Activated CD4-positive, alpha-beta memory T cell treated with anti-CD3 and anti-CD28 coated beads, Interleukin-2, amount 10 ng/mL, durations not matched to agents 7 days and 5 days (primary cell): ENCODE data around the gene BMPER. TPM values are rescaled to one million over a fixed set of nuclear protein-coding genes. Genes with fewer than 3 reads are reported as not detected.

Experiments
- CTCF ChIA-PET: fragments of 350-600 bp; sonication (Branson Sonifier 250); formaldehyde crosslinking; loops from one replicate; lab custom pipeline; 2021; ENCODE audit warnings: antibody characterized with exemption, inconsistent platforms; lab: Charles Lee
- POLR2A ChIA-PET: fragments of 350-600 bp; sonication (Branson Sonifier 250); formaldehyde crosslinking; loops from one replicate; lab custom pipeline; 2021; ENCODE audit warnings: antibody characterized with exemption; lab: Charles Lee
- DNase-seq: peaks from one replicate; pipeline ENCODE4 v3.0.0-alpha.2; 2020
- H3K27ac Mint-ChIP-seq: one replicate; pipeline ENCODE4 v1.8.0; 2021; ENCODE audit warnings: mild to moderate bottlenecking, mixed read lengths
- H3K27me3 Mint-ChIP-seq: one replicate; pipeline ENCODE4 v1.8.0; 2021; ENCODE audit warnings: mixed read lengths
- H3K36me3 Mint-ChIP-seq: one replicate; pipeline ENCODE4 v1.8.0; 2021; ENCODE audit warnings: low read depth, mixed read lengths
- H3K4me1 Mint-ChIP-seq: one replicate; pipeline ENCODE4 v1.8.0; 2021; ENCODE audit warnings: mixed read lengths
- H3K4me3 Mint-ChIP-seq: one replicate; pipeline ENCODE4 v1.8.0; 2021; ENCODE audit warnings: mild to moderate bottlenecking, mixed read lengths
- H3K9me3 Mint-ChIP-seq: one replicate; pipeline ENCODE4 v1.8.0; 2021; ENCODE audit warnings: mixed read lengths
- total RNA-seq, 2 experiments: library from RNA; stranded (reverse); gene quantifications; one replicate each; pipeline ENCODE4 v1.2.3, GENCODE V29; 2021

The BMPER gene
- total RNA-seq, 2 experiments from 2014 or later = not detected

DNA sequence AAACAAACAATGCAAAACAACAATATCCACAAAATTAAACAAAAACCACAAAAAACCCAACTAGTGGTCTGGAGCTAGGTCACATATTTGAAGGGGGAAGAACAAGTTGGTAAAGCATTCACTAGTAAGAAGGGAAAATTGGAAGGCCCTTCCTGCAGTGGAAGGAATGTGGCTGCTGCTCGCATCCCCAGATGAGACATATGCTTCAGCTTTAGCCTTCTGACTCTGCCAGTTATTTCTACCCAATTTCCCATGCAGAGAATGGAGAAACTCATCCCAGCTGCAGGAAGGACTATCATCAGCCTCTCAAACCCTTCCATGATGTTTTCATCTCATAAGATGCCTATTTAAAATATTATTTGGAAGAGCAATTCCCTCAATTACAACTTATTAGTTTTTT lies 176.6 kb downstream of the BMPER start:
- H3K9me3 Mint-ChIP-seq = no peaks in the 10 kb centered on the region
- H3K27ac Mint-ChIP-seq = no peak overlapping the region
- no peaks in the 10 kb centered on the region for H3K36me3 Mint-ChIP-seq
- no peaks in the 10 kb centered on the region for H3K27me3 Mint-ChIP-seq
- no peak for DNase-seq
- POLR2A ChIA-PET = no interaction called here
- CTCF ChIA-PET = no interaction called here
- no peak overlapping the region for H3K4me3 Mint-ChIP-seq
- no peaks in the 10 kb centered on the region for H3K4me1 Mint-ChIP-seq

DNA sequence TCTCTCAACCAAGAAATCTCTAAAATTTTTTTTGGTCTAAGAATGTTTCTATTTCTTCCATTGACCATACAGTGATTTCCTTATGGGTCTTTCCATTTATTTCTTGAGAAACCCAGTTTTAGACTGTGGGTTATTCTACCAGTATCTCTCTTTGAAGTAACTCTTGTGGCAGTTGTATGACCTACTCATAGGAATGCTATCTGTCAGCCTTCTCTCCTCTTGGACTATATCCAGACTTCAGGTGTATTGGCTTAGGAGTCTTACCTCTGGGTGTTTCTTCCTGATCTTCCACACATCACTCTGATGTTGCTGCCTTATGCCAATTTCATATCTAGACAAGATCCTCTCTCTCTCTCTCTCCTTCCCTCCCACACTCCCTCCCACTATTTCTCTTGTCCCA lies 178.1 kb downstream of the BMPER start:
- DNase-seq = no peak
- H3K4me3 Mint-ChIP-seq = no peak overlapping the region
- H3K36me3 Mint-ChIP-seq = no peaks in the 10 kb centered on the region
- no peaks in the 10 kb centered on the region for H3K4me1 Mint-ChIP-seq
- no peaks in the 10 kb centered on the region for H3K27me3 Mint-ChIP-seq
- ChIA-PET POLR2A (no interaction called here), CTCF (no interaction called here)
- H3K27ac Mint-ChIP-seq = no peak overlapping the region
- H3K9me3 Mint-ChIP-seq = no peaks in the 10 kb centered on the region

DNA sequence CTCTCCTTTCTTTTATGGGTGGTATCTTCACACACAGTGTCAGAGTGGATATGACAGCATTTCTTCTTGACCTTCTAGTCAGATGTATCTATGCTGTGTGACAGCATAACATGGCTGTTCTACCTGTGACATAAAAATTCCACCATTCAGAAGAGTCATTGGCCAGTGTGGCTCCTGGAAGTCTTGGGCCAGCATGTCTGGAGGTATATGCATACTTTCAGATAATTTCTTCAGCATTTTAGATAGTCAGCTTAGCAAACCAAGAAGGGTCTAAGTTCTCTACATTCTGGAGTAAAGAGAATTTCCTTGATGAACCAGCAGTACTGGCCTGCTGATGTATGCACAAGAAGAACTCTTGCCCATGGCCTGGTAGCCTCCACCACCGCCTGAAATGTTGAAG lies 179.3 kb downstream of the BMPER start:
- ChIA-PET CTCF (no interaction called here), POLR2A (no interaction called here)
- H3K27me3 Mint-ChIP-seq = no peaks in the 10 kb centered on the region
- DNase-seq = no peak
- no peaks in the 10 kb centered on the region for H3K4me1 Mint-ChIP-seq
- H3K4me3 Mint-ChIP-seq = no peak overlapping the region
- H3K27ac Mint-ChIP-seq = no peak overlapping the region
- H3K36me3 Mint-ChIP-seq = no peaks in the 10 kb centered on the region
- no peaks in the 10 kb centered on the region for H3K9me3 Mint-ChIP-seq

DNA sequence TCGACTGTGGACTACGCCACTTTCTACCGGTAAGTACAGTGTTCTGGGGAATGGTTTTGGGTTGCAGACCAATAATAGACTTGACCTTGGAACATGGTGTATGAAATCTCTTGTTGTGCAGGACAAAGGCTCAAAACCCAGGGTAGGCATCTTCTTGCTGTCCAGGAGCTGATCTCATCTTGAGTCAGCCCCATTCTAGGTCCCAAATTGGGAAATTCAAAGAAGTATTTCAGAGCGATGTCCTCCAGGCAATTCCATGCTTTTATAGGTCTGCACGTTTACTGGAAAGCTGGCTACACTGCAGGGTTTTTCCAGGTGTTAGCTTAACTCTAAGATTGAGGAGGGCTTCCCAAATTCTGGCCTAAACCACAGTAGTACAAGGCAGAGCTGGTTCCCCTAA lies 180.7 kb downstream of the BMPER start:
- no peak for DNase-seq
- ChIA-PET CTCF (no interaction called here), POLR2A (no interaction called here)
- Mint-ChIP-seq H3K9me3 (no peaks in the 10 kb centered on the region), H3K27me3 (no peaks in the 10 kb centered on the region), H3K36me3 (no peaks in the 10 kb centered on the region), H3K27ac (no peak overlapping the region), H3K4me1 (no peaks in the 10 kb centered on the region), H3K4me3 (no peak overlapping the region)

DNA sequence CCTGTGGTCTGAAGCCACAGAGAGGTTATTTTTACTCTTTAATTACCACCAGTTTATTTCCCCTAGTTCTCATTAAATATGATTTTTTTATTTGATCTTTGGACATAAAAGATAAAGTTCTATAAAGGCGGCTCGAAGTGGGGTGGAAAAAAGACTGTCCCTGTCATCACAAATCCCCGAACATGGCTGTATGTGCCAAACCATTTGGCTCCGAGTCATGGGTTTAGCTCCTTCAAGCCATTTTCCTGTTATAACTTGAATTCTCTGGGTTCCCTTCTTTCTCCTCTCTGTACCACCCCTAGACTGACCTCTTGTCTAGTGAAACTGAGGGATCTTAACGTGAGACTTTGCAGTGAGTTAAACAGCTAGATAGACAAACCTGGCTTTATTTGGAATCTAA lies 181.6 kb downstream of the BMPER start:
- Mint-ChIP-seq H3K36me3 (no peaks in the 10 kb centered on the region), H3K4me1 (no peaks in the 10 kb centered on the region), H3K9me3 (no peaks in the 10 kb centered on the region), H3K27me3 (no peaks in the 10 kb centered on the region), H3K27ac (no peak overlapping the region), H3K4me3 (no peak overlapping the region)
- no peak for DNase-seq
- POLR2A ChIA-PET = no interaction called here
- CTCF ChIA-PET = no interaction called here

DNA sequence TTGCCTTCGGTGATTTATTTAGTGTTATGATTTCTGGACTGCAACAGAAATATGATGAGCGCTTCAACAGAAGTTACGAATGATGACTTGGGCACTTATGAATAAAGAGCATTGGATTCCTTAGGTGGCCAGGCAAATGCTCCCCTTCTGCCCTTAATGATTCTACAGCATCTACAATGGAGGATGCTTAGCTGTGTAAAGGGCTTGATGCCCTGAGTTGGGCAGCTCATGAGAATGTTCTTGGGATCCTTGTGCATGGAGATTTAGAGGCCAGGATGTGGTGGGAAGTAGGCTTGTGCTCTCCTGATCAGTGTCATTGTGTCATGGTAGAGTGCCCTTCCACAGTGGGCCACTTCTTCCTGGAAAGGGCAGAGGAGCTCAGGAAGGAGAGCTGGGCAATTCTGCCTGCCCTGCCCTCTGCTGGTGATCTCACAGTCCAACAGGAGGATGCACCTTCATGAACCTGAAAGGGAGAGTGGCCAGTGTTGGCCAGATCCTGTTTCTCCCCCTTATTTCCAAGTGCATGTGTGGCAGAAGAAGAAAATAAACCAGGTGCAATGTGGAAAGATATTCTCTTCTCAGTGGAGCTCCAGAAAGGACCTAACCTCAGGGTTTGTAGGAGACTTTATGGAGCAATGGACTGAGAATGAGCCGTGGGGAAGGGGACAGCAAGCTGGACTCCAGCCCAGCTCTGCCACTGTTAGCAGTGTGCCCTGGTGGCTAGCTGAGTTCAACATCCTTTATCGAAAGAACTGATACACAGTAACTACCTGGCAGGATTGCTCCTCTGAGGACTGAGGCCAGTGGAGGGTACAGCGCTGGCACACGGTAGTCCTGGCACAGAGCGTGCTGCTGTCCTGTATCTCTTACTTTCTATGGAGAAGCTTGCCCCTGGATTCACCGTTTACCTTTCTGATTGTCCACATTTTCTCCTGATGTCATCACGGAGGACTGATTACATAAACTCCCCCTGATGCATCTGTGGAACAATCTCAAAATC lies 182.9 kb downstream of the BMPER start:
- no peak overlapping the region for H3K27ac Mint-ChIP-seq
- ChIA-PET CTCF (interaction anchor here (1.0 kb wide), 1 partner anchor 24 kb away, joined by 6 read pairs; no protein-coding TSS in a partner anchor), POLR2A (no interaction called here)
- no peaks in the 10 kb centered on the region for H3K4me1 Mint-ChIP-seq
- H3K9me3 Mint-ChIP-seq = no peaks in the 10 kb centered on the region
- H3K4me3 Mint-ChIP-seq = no peak overlapping the region
- no peaks in the 10 kb centered on the region for H3K36me3 Mint-ChIP-seq
- no peaks in the 10 kb centered on the region for H3K27me3 Mint-ChIP-seq
- DNase-seq = no peak

DNA sequence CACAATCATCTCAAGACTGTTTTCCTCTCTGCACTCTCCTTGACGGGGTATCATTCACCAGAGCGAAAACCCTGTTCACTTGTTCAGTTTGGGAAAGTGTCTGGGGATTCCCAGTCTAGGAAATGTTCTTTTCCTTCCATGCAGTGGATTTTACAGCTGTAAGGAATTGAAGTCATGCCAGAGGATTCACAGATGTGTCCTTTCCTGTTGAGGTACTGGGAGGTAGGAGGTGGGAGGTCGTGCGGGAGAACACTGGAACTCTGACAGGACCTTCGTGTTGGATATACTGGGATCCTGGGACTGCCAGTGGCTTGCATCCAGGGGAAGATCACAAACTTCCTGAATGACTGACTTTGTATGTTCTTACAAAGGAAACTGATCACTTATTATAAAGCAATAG lies 185.5 kb downstream of the BMPER start:
- Mint-ChIP-seq H3K36me3 (no peaks in the 10 kb centered on the region), H3K27me3 (no peaks in the 10 kb centered on the region), H3K4me3 (no peak overlapping the region), H3K27ac (no peak overlapping the region), H3K4me1 (no peaks in the 10 kb centered on the region), H3K9me3 (no peaks in the 10 kb centered on the region)
- ChIA-PET POLR2A (no interaction called here), CTCF (no interaction called here)
- no peak for DNase-seq

DNA sequence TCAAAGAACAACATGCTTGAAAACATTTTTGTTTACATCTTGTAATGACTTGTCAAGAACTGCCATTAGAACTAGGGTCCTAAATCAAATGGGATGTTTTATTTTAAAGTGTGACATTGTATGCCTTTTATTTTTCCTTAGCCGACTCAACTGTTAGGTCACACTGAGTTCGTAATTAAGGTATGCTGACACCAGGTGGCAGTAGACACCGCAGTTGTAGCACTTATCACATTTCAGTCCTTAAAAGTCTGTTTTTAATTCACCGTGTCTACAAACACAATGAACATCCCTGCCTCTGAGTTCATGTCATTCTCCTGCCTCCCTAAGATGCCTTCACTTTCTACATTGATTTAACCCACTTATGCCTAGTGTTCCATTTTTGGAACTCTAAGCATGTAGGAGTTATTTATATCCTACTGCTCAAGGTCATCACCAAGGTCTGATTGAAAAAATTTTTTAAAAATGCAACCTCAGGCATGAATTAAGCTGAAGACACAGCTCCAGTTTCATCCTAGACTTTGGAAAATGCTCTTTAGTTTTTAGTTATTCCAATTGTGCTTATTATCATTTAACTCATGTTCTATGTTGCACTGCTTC lies 186.1 kb downstream of the BMPER start:
- CTCF ChIA-PET = no interaction called here
- no peak overlapping the region for H3K4me3 Mint-ChIP-seq

DNA sequence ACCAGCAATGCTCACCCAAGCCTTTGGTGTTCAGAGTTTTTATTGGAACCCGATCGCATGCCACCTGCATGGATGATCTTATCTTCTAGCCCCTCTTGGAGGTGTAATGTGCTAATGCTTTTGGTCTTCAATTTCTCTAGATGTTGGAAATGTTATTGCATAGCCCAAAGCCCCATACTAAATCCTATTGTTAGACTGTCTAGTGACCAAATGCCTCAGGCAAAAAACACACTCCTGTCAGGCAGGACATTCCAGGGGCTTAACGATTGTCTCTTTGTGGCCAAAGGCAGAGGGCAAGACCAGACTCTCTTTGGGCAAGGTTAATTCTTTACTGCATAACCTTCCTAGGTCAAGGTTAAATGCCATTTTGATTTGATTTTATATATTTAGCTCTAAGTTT lies 187.9 kb downstream of the BMPER start:
- no peak overlapping the region for H3K27ac Mint-ChIP-seq
- H3K9me3 Mint-ChIP-seq = no peaks in the 10 kb centered on the region
- ChIA-PET POLR2A (no interaction called here), CTCF (no interaction called here)
- no peak overlapping the region for H3K4me3 Mint-ChIP-seq
- H3K4me1 Mint-ChIP-seq = no peaks in the 10 kb centered on the region
- no peaks in the 10 kb centered on the region for H3K36me3 Mint-ChIP-seq
- no peak for DNase-seq
- no peaks in the 10 kb centered on the region for H3K27me3 Mint-ChIP-seq

More for the DNA sequence above, 186.1 kb downstream of the BMPER start:
- Mint-ChIP-seq H3K27me3 (no peaks in the 10 kb centered on the region), H3K4me1 (no peaks in the 10 kb centered on the region), H3K36me3 (no peaks in the 10 kb centered on the region), H3K27ac (no peak overlapping the region), H3K9me3 (no peaks in the 10 kb centered on the region)
- POLR2A ChIA-PET = no interaction called here
- no peak for DNase-seq

DNA sequence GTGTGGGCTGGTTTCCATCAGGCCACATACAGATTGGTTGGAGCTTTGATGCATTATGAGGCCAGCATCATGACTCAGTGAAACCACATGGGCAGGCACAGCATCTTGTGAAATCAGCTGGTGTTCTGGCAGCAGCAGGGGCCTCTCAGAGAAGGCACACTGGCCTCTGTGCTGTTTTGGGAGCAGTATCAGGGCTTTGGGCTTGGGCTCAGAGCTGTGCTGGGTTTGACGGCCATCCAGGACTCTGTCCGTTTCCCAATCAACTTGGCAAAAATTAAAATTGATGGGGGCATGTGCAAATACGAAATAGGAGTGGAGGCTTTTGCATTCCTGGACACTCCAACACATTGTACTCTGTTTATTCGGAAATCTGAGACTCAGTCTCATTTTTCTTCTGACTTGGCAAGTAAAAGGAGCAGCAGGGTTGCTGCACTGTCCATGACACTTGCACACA lies 190.9 kb downstream of the BMPER start:
- Mint-ChIP-seq H3K4me3 (no peak overlapping the region), H3K36me3 (no peaks in the 10 kb centered on the region), H3K9me3 (no peaks in the 10 kb centered on the region), H3K27me3 (no peaks in the 10 kb centered on the region), H3K4me1 (no peaks in the 10 kb centered on the region), H3K27ac (no peak overlapping the region)
- POLR2A ChIA-PET = no interaction called here
- DNase-seq = no peak
- CTCF ChIA-PET = interaction anchor here (0.5 kb wide), 1 partner anchor 25 kb away, joined by 3 read pairs; no protein-coding TSS in a partner anchor

DNA sequence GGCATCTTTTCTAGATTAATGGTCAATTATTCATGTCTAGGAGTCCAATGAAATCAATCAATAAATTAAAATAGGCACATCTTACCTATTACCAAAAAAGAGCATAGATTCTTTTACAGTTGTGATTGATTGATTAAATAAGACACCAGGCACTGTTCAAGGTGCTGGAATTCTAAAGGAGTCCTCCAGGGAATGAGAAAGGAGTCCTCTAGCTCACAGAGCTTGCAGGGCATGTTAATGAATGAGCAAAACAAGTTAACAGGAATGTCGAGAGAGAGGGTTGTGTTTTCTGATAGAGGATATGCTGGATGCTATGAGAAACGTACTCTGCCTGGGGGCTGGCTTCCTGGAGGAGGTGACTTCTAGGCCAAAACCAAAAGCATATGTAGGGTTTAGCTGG lies 191.4 kb downstream of the BMPER start:
- Mint-ChIP-seq H3K4me1 (no peaks in the 10 kb centered on the region), H3K9me3 (peaks cover 2% of the 10 kb centered on the region), H3K27ac (no peak overlapping the region), H3K4me3 (no peak overlapping the region), H3K27me3 (no peaks in the 10 kb centered on the region), H3K36me3 (no peaks in the 10 kb centered on the region)
- DNase-seq = no peak
- POLR2A ChIA-PET = no interaction called here
- CTCF ChIA-PET = interaction anchor here (0.5 kb wide), 1 partner anchor 26 kb away, joined by 3 read pairs; no protein-coding TSS in a partner anchor

DNA sequence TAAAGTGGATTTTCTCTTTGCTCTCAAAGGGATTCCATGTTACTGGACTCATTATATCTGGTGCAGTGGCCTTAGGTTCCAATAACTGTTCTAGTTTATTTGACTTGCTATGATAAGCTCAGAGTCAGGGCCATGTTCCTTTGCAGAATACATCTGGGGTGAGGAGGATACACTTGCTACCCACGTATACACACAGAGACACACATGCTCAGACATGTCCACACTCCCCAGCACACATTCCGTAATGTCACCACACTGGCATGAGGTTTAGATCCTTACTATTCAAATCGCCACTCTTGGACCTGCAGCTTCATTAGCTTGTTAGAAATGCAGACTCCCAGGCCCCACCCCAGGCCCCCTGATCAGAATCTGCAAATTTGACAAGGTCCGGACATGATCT lies 195.3 kb downstream of the BMPER start:
- Mint-ChIP-seq H3K27me3 (no peaks in the 10 kb centered on the region), H3K4me3 (no peak overlapping the region), H3K36me3 (no peaks in the 10 kb centered on the region), H3K4me1 (no peaks in the 10 kb centered on the region), H3K27ac (no peak overlapping the region), H3K9me3 (peaks cover 8% of the 10 kb centered on the region)
- POLR2A ChIA-PET = no interaction called here
- CTCF ChIA-PET = no interaction called here
- DNase-seq = no peak

DNA sequence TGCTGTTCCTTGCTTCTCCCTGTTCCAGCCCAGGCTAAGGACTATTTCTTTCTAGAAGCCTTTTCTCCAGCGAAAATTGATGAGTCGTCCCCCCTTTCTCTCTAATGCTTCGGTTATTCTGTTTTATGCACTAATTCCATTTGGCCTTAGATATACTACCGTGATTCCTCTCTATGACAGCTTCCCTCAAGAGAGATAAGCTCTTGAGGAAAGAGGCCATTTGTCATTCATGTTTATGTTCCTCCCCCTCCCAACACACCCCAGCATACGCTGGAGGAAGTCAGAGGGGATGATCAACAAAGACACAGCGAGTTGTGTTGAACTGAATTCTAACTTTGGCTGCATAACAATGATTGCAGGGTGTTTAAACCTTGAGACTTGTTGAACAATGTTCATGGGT lies 198.8 kb downstream of the BMPER start:
- no peaks in the 10 kb centered on the region for H3K27me3 Mint-ChIP-seq
- no peak overlapping the region for H3K4me3 Mint-ChIP-seq
- no peaks in the 10 kb centered on the region for H3K4me1 Mint-ChIP-seq
- POLR2A ChIA-PET = no interaction called here
- no peak for DNase-seq
- H3K27ac Mint-ChIP-seq = no peak overlapping the region
- CTCF ChIA-PET = interaction anchor here (0.6 kb wide), 1 partner anchor 584 kb away, joined by 3 read pairs; no protein-coding TSS in a partner anchor
- no peaks in the 10 kb centered on the region for H3K36me3 Mint-ChIP-seq
- peaks cover 8% of the 10 kb centered on the region for H3K9me3 Mint-ChIP-seq
